Osteocyte (in vitro differentiated cells): ENCODE results near the gene PCAT7. TPM values are rescaled to one million over a fixed set of nuclear protein-coding genes. Genes with fewer than 3 reads are reported as not detected.

Experiments used
- DNase-seq: peaks from one replicate; pipeline ENCODE4 v3.0.0; 2021; ENCODE audit warnings: mixed read lengths; ENCODE audit not compliant: unreplicated experiment; ENCODE audit errors: extremely low spot score
- H3K27ac Mint-ChIP-seq: one replicate; pipeline ENCODE4 v1.8.0; 2021; ENCODE audit warnings: mild to moderate bottlenecking, mixed read lengths; ENCODE audit not compliant: unreplicated experiment
- H3K27me3 Mint-ChIP-seq: one replicate; pipeline ENCODE4 v1.8.0; 2021; ENCODE audit warnings: mixed read lengths; ENCODE audit not compliant: unreplicated experiment
- H3K36me3 Mint-ChIP-seq: one replicate; pipeline ENCODE4 v1.8.0; 2021; ENCODE audit warnings: mixed read lengths; ENCODE audit not compliant: unreplicated experiment
- H3K4me1 Mint-ChIP-seq: one replicate; pipeline ENCODE4 v1.8.0; 2021; ENCODE audit warnings: mixed read lengths; ENCODE audit not compliant: unreplicated experiment
- H3K4me3 Mint-ChIP-seq: one replicate; pipeline ENCODE4 v1.8.0; 2021; ENCODE audit warnings: mild to moderate bottlenecking, moderate library complexity, mixed read lengths; ENCODE audit not compliant: unreplicated experiment
- H3K9me3 Mint-ChIP-seq: one replicate; pipeline ENCODE4 v1.8.0; 2021; ENCODE audit warnings: mixed read lengths; ENCODE audit not compliant: unreplicated experiment
- CTCF ChIP-seq: fragments of 200-600 bp; sonication (generic); IDR thresholded peaks from 2 replicates; pipeline ENCODE4 v1.5.0; 2021; ENCODE audit warnings: antibody characterized with exemption, mild to moderate bottlenecking, moderate library complexity
- total RNA-seq: library from RNA; stranded (reverse); gene quantifications from 2 replicates; pipeline ENCODE4 v1.2.1, GENCODE V29; 2021

Gene PCAT7
- total RNA-seq, 1 donor from 2014 or later = 14.6 TPM

DNA sequence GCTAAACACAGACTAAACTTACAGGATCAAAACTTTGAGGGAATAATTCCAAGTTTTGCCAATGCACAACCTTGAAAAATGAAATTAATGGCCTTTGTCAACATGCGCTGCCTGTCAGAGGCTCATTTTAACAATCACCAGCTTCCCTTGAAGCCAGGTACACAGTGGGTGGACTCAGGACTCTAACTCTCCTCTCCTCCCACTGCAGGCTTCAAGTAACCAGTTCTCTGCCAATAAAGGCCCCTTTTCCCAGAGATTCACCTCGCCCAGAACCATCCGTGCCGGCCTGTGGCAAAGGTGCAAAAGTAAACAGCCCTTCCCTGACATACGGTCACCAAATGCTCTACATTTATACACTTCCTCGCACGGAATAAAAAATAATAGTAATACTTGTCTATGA is 57.2 kb downstream of the PCAT7 start:
- no peak overlapping the region for H3K27ac Mint-ChIP-seq
- H3K27me3 Mint-ChIP-seq = peaks cover 27% of the 10 kb centered on the region
- TF ChIP-seq CTCF = no peak
- no peak overlapping the region for H3K4me3 Mint-ChIP-seq
- no peaks in the 10 kb centered on the region for H3K9me3 Mint-ChIP-seq
- no peak for DNase-seq
- no peaks in the 10 kb centered on the region for H3K36me3 Mint-ChIP-seq
- no peaks in the 10 kb centered on the region for H3K4me1 Mint-ChIP-seq

DNA sequence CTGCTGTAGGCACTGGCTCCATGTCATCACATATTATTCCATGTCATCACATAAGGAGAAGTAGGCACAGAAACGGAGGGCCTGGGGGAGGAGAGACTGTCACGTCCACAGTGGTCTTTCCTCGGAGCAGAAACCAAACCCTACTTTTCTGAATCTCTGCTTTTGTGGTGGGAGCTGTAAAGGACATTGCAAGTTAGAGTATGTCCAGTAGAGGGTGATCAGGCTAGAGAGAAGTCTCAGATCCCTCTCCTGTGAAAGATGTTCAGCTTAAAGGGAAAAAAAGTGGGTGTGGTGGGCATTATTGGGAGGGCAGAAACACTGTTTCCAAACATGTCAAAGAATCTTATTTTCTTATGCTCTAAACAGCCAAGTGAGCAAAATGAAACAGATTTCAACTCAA is 58.1 kb downstream of the PCAT7 start:
- Mint-ChIP-seq H3K27me3 (peaks cover 20% of the 10 kb centered on the region), H3K4me3 (no peak overlapping the region), H3K27ac (no peak overlapping the region), H3K4me1 (no peaks in the 10 kb centered on the region), H3K36me3 (no peaks in the 10 kb centered on the region), H3K9me3 (no peaks in the 10 kb centered on the region)
- TF ChIP-seq CTCF = no peak
- DNase-seq = no peak

DNA sequence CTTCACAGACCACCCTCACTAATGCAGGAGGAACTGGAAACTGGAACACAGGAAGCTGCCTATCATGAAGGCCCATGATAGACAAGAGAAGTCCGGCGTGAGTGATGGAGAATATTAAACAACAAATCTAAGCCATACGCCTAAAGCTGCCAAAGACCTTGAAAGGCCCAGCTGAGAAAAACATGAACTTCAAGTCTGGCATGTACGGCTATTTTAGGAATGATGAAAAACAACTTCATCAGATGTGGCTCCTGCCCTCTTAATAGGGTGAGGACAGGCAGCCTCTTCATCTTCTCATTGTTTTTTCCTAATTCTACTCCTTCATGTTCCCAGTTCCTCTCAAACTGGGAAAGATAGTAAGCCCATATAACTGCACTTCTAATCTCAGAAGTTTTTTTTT is 64.1 kb downstream of the PCAT7 start:
- TF ChIP-seq CTCF = no peak
- H3K27me3 Mint-ChIP-seq = peaks cover 2% of the 10 kb centered on the region
- no peaks in the 10 kb centered on the region for H3K9me3 Mint-ChIP-seq
- no peak overlapping the region for H3K27ac Mint-ChIP-seq
- peaks cover 10% of the 10 kb centered on the region for H3K4me1 Mint-ChIP-seq
- no peak overlapping the region for H3K4me3 Mint-ChIP-seq
- H3K36me3 Mint-ChIP-seq = no peaks in the 10 kb centered on the region
- DNase-seq = no peak

Other genes starting within 250 kb of the PCAT7 start
- not detected in 2 replicates for gene NUTM2F, start 226.4 kb upstream of the PCAT7 start, total RNA-seq
- gene FBP2, start 38.7 kb downstream of the PCAT7 start, total RNA-seq = not detected in 2 replicates
- not detected in 2 replicates for gene FBP1, start 84.4 kb downstream of the PCAT7 start, total RNA-seq
- 104 and 108 TPM in 2 replicates for gene AOPEP, start 171.6 kb downstream of the PCAT7 start, total RNA-seq